ENCODE data around the gene CD9. TPM values are rescaled to one million over a fixed set of nuclear protein-coding genes. Genes with fewer than 3 reads are reported as not detected.

CD9 gene
- total and polyA plus RNA-seq, 2 experiments from 2014 or later = 14.7 to 15.8 TPM

DNA sequence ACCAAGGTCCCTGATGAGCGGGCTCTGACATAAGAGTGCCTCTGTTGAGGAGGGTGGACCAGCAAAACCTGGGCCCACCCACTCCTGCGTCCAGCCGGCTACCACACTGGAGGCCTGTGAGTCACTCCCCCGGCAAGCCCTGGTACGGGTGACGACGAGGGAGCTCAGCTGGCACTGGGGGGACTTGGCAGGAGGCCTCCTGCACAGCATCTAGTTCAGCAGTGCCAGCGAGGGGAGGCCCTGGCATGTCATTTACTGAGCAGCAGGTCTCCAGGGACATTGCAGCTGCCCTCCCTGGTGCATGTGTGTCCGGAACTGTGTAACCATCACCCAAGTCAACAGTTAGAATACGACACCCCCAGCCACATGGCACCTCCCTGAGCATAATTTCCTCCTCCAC lies 24.4 kb downstream of the CD9 start:
- H3K9me3 ChIP-seq (ENCODE audit: low read depth) = no peaks in the 10 kb centered on the region
- DNase-seq (ENCODE audit: low read depth in 1 of 2, low spot score in 1 of 2) = peak in 1 of 2 donors; percentile 19
- peaks cover 11% of the 10 kb centered on the region for H3K4me1 ChIP-seq (ENCODE audit: low read depth)
- no peak overlapping the region for H3K27ac ChIP-seq
- H3K27me3 ChIP-seq = no peaks in the 10 kb centered on the region
- TF ChIP-seq, protein P1, sequence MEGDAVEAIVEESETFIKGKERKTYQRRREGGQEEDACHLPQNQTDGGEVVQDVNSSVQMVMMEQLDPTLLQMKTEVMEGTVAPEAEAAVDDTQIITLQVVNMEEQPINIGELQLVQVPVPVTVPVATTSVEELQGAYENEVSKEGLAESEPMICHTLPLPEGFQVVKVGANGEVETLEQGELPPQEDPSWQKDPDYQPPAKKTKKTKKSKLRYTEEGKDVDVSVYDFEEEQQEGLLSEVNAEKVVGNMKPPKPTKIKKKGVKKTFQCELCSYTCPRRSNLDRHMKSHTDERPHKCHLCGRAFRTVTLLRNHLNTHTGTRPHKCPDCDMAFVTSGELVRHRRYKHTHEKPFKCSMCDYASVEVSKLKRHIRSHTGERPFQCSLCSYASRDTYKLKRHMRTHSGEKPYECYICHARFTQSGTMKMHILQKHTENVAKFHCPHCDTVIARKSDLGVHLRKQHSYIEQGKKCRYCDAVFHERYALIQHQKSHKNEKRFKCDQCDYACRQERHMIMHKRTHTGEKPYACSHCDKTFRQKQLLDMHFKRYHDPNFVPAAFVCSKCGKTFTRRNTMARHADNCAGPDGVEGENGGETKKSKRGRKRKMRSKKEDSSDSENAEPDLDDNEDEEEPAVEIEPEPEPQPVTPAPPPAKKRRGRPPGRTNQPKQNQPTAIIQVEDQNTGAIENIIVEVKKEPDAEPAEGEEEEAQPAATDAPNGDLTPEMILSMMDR (IDR thresholded peaks at IDR 0.05; ENCODE audit: low read depth, low read length) = no peak
- H3K4me3 ChIP-seq = no peak overlapping the region
- no peaks in the 10 kb centered on the region for H3K36me3 ChIP-seq

DNA sequence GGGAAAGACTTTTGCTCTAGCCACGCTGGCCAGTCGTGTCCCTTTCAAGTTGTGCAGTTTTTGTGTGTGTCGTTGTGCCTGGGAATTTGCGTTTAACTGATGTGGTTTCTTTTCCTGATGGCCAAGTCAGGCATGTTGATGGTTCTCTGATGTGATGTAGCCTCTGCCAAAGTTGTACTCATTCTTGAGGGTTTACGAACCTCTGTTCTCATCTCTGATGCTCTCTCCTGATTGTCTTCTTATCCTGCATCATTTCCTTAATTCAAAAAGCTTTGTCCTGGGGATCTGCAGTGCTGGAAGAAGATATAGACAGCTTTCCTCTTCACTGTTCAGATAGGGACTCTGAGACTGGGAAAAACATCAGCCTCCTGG lies 25.4 kb downstream of the CD9 start:
- H3K4me3 ChIP-seq = no peak overlapping the region
- no peak overlapping the region for H3K27ac ChIP-seq
- no peaks in the 10 kb centered on the region for H3K27me3 ChIP-seq
- no peaks in the 10 kb centered on the region for H3K36me3 ChIP-seq
- H3K9me3 ChIP-seq (ENCODE audit: low read depth) = no peaks in the 10 kb centered on the region
- TF ChIP-seq, protein P1 (IDR thresholded peaks at IDR 0.05; ENCODE audit: low read depth, low read length) = no peak
- H3K4me1 ChIP-seq (ENCODE audit: low read depth) = peaks cover 17% of the 10 kb centered on the region
- DNase-seq (ENCODE audit: low read depth in 1 of 2, low spot score in 1 of 2) = no peak

DNA sequence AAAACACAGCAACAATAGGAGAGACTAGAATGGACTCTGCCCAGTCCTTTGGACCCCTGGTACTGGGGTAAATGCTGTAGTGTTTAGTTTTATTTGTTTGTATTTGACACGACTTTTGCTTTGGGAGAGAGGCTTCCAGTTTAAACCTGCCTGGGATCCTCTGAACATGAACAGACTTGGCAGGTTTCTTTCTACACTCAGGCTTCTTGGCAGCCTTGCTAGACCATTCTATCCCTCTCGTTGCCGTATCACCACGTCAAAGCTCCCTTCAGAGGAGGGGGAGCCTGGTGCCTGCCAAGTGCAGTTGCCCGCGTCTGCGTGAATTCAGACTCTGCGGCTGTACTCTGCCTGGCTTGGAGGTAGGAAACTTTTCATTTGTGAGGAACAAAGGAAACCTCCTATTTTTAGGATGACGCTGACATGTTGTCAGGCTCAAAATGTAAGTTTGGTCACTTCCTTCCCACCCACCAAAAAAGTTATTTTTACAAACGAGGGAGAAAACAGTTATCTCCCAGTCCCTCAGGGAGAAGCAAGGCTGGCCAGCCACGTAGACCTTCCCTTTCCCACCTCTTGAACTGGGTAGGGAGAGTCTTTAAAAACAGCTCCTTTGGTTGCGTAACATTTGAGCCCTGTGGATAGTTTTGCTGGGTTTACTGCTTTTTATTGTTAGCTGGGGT lies 25.9 kb downstream of the CD9 start:
- Histone ChIP-seq H3K4me1 (ENCODE audit: low read depth) (peaks cover 17% of the 10 kb centered on the region), H3K27me3 (no peaks in the 10 kb centered on the region), H3K4me3 (no peak overlapping the region), H3K9me3 (ENCODE audit: low read depth) (no peaks in the 10 kb centered on the region), H3K27ac (no peak overlapping the region), H3K36me3 (no peaks in the 10 kb centered on the region)
- TF ChIP-seq, protein P1 (IDR thresholded peaks at IDR 0.05; ENCODE audit: low read depth, low read length) = no peak
- DNase-seq (ENCODE audit: low read depth in 1 of 2, low spot score in 1 of 2) = peak in 1 of 2 donors; percentile 93

- Histone ChIP-seq H3K36me3 (no peaks in the 10 kb centered on the region), H3K27ac (no peak overlapping the region), H3K4me1 (ENCODE audit: low read depth) (peaks cover 17% of the 10 kb centered on the region), H3K4me3 (no peak overlapping the region), H3K9me3 (ENCODE audit: low read depth) (no peaks in the 10 kb centered on the region), H3K27me3 (no peaks in the 10 kb centered on the region)
- TF ChIP-seq, protein P1 (IDR thresholded peaks at IDR 0.05; ENCODE audit: low read depth, low read length) = no peak
- peak in 1 of 2 donors; percentile 65 for DNase-seq (ENCODE audit: low read depth in 1 of 2, low spot score in 1 of 2)
Measured at GRCh38 chr12:6226679-6227051, 26.5 kb downstream of the CD9 start.

DNA sequence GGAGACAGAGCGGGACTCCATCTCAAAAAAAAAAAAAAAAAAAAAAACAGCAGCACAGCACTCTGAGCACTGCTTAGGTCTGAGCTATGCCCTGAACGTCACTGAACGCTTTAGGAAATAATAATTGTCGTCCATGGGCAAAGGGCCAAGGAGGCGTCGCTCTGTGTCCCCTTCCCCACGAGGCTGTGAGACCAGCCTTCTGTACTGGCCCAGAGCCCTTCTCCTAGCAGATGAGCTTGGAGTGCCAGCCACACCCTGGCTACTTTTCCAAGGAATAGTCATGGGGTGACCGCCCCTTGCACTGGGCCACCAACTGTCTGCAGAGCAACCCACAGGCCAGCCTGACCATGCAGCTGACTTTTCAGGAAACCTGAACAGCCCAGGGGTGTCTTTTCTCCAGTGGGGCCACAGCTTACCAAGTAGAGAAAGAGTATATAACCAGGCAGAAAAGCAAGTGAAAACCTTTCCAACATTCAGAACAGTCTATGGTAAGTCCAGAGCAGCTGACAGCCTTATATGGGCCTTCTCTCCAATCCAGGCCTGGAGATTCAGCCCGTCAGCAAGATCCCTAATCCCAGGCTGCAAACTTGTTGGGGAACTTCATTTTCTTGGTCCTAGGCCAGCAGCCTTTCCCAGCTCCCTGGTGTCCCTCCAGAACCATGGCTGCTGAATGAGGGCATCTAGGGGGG lies 28.5 kb downstream of the CD9 start:
- no peak overlapping the region for H3K27ac ChIP-seq
- H3K4me1 ChIP-seq (ENCODE audit: low read depth) = peaks cover 27% of the 10 kb centered on the region
- DNase-seq (ENCODE audit: low read depth in 1 of 2, low spot score in 1 of 2) = no peak
- TF ChIP-seq, protein P1 (IDR thresholded peaks at IDR 0.05; ENCODE audit: low read depth, low read length) = no peak
- no peaks in the 10 kb centered on the region for H3K36me3 ChIP-seq
- H3K4me3 ChIP-seq = no peak overlapping the region
- no peaks in the 10 kb centered on the region for H3K9me3 ChIP-seq (ENCODE audit: low read depth)
- H3K27me3 ChIP-seq = no peaks in the 10 kb centered on the region

Data from cardiac muscle cell (in vitro differentiated cells and primary cell).